ENCODE measurements around the gene DNAH2.
A peak's percentile ranks its signal among the peaks of the same experiment; 100 is the strongest.

Gene DNAH2

DNA sequence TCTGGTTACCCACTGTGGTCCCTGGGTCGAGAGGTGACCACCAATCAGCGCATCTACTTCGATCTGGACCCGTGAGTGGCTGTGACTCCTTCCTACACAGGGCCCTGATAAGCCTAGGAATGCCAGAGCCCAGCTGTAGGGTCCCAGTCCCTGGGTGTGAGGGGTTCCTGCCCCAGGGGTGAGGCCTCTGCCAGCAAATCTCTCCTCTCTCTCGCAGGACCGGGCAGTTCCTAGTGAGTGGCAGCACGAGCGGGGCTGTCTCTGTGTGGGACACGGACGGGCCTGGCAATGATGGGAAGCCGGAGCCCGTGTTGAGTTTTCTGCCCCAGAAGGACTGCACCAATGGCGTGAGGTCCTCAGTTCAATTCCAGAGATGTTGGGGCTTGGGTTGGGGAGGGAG lies 14.8 kb upstream of the DNAH2 start:
- DNase-seq (ENCODE audit: low read depth in 2 of 2) = no peak

GRCh38 chr17:7703584-7704479 lies 13.7 kb upstream of the DNAH2 start:
- peak in 1 of 2 experiments; percentile 20 for DNase-seq (ENCODE audit: low read depth in 2 of 2)

- peak in 1 of 2 experiments; percentile 37 for DNase-seq (ENCODE audit: low read depth in 2 of 2)
Observed at GRCh38 chr17:7704601-7705268, 12.8 kb upstream of the DNAH2 start, which contains the start of gene EFNB3. Gene EFNB3 (plus strand): TSS chr17:7705202. CDS start chr17:7705599, 397 bp downstream.

GRCh38 chr17:7705269-7706255 lies 12.0 kb upstream of the DNAH2 start:
- no peak for DNase-seq (ENCODE audit: low read depth in 2 of 2)

- DNase-seq (ENCODE audit: low read depth in 2 of 2) = no peak
Observed at GRCh38 chr17:7706631-7707354, 10.8 kb upstream of the DNAH2 start.

DNA sequence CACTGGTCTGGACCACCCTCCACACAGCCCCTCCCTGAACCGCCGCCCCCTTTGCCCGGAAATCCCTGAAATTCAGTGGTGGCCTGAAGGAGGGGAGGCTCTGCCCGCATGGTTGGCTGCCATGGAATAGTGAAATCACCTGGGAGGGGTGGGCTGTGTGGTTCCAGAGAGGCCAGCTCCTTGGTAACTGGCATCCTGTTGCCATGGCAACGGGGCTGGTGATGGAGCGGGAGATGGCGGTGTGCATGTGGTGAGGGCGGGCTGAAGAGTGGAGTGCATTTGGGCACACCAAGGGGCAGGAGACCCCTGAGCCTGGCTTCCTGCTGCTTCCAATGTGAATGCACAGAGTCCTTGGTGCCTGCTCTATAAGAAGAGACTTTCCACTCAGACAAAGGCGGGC lies 10.1 kb upstream of the DNAH2 start:
- DNase-seq (ENCODE audit: low read depth in 2 of 2) = no peak

GRCh38 chr17:7707858-7708750 lies 9.4 kb upstream of the DNAH2 start:
- DNase-seq (ENCODE audit: low read depth in 2 of 2) = no peak

GRCh38 chr17:7709031-7709430 lies 8.5 kb upstream of the DNAH2 start:
- DNase-seq (ENCODE audit: low read depth in 2 of 2) = no peak

GRCh38 chr17:7710301-7710700 lies 7.2 kb upstream of the DNAH2 start:
- no peak for DNase-seq (ENCODE audit: low read depth in 2 of 2)

- DNase-seq (ENCODE audit: low read depth in 2 of 2) = no peak
Observed at GRCh38 chr17:7711051-7711755, 6.3 kb upstream of the DNAH2 start.

DNA sequence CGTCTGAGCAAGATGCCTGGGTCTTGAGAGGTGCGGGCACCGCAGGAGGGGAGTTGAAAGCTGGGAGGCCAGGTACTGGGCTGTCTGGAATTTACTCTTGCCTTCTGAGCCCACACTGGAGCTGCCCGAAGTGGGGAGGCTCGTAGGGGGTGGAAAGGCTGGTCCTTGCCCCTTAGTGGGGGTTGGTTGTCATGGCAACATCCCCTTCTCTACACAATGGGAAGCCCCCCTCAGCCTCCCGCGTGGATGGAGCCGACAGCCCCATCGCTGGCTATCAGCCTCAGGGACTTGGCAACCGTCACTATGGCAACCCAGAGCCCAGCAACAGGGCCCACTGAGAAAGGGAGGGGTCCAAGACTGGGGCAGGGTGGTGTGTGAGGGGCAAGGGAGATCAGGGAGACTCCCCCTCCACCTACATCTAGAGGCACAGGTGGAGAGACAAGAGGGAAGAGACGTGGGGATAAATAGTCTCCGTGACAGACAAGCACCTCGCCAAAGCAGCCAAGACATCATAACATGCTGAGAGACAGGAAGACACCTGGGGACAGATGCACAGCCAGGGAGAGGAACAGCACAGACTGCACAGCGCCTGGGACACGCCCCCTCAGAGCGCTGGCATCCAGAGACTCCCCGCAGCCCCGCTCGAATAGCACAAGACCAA lies 5.3 kb upstream of the DNAH2 start:
- no peak for DNase-seq (ENCODE audit: low read depth in 2 of 2)

- DNase-seq (ENCODE audit: low read depth in 2 of 2) = no peak
Observed at GRCh38 chr17:7713782-7714181, 3.8 kb upstream of the DNAH2 start.

DNA sequence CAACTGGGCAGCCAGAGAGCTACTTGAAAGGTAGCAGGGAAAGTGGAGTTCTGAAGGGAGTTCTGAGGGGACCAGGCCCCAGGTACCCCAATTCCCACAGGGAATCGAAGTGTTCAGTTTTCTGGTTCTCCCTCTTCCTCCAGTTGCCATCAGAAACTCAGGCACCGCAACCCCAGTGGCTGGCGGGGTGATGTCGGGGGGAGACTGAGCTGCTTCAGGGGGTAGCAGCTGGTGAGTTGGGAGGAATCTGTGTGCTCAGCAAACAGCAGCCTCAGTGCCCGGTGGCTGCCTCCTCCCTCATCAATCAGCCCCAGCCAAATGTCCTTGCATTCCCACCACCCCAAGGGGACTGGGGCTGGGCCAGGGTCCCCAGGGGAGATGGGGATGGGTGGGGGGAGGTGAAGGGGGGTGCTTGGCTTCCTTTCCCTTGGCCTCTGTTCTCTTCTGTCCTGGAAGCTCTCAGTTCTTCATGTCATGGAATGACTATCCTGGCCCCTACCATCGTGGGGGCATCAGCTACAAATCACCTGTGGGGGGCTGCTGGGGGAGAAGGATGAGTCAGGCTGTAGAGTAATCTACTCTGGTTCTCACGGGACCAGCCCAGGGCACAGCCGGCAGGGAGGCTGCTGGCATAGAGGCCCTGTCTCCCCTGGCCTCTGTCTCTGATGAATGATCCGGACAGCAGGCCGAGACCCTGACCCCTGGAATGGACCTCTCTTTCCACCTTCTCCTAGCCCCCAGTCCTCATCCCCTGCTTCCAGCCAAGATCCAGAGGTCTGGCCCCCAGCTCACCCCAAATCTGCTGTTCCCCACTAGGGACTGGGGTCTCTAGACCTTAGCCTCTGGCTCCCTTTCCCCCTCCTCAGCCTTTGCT lies 2.6 kb upstream of the DNAH2 start:
- no peak for DNase-seq (ENCODE audit: low read depth in 2 of 2)

GRCh38 chr17:7715936-7716886 lies 1.3 kb upstream of the DNAH2 start:
- no peak for DNase-seq (ENCODE audit: low read depth in 2 of 2)

- DNase-seq (ENCODE audit: low read depth in 2 of 2) = no peak
Observed at GRCh38 chr17:7717756-7718350, 309 bp downstream of the DNAH2 start.

DNA sequence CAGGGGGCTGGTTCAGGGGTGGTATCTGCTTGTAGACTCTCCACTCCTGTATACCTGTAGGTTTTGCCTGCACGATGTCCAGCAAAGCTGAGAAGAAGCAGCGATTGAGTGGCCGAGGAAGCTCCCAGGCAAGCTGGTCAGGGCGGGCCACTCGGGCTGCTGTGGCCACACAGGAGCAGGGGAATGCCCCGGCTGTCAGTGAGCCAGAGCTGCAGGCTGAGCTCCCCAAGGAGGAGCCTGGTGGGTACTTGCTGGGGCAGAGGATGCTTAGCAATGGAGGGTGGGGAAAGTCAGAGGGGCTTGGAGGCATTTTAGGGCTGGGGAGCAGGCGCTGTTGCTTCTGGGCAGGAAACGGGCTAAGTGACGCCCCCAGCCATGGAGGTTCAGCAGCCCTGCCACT lies 2.1 kb downstream of the DNAH2 start:
- DNase-seq (ENCODE audit: low read depth in 2 of 2) = no peak
